ENCODE data around the gene GPATCH11. TPM values are rescaled to one million over a fixed set of nuclear protein-coding genes. Genes with fewer than 3 reads are reported as not detected.

The GPATCH11 gene
- total RNA-seq, 1 experiment from 2014 or later: 5.5 TPM

DNA sequence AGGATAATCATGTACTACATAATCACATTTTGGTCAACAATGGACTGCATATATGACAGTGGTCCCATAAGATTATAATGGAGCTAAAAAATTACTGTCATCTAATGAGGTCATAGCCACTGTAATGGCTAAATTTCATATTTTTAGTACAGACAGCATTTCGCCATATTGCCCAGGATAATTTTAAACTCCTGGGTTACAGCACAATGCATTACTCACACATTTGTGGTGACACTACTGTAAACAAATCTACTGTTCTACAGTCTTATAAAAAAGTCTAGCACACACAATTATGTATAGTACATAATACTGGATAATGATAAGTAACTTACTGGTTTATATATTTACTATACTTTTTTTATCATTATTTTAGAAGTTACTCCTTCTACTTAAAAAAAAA, 59.7 kb downstream of the GPATCH11 start:
- Histone ChIP-seq H3K79me2 (ENCODE audit: low read depth) (peaks cover 8% of the 10 kb centered on the region; the same call in 1 of the 2 replicates), H3F3A (ENCODE audit: insufficient read depth, low read depth) (peaks cover 13% of the 10 kb centered on the region; the same call in 1 of the 2 replicates), H3K4me2 (no peak overlapping the region), H3K9me3 (ENCODE audit: insufficient read depth, low read depth) (no peaks in the 10 kb centered on the region), H4K20me1 (ENCODE audit: insufficient read depth) (peaks cover 4% of the 10 kb centered on the region; the same call in 1 of the 2 replicates), H3K36me3 (ENCODE audit: low read depth) (peaks cover 47% of the 10 kb centered on the region), H3K27ac (no peak overlapping the region), H3K9me2 (ENCODE audit: insufficient read depth) (no peaks in the 10 kb centered on the region), H3K4me3 (no peak overlapping the region), H3K4me1 (replicated peaks; ENCODE audit: insufficient read depth) (peaks cover 12% of the 10 kb centered on the region), H2AFZ (no peak overlapping the region), H3K27me3 (ENCODE audit: insufficient read depth, low read depth) (no peaks in the 10 kb centered on the region)
- TF ChIP-seq, protein P1, sequence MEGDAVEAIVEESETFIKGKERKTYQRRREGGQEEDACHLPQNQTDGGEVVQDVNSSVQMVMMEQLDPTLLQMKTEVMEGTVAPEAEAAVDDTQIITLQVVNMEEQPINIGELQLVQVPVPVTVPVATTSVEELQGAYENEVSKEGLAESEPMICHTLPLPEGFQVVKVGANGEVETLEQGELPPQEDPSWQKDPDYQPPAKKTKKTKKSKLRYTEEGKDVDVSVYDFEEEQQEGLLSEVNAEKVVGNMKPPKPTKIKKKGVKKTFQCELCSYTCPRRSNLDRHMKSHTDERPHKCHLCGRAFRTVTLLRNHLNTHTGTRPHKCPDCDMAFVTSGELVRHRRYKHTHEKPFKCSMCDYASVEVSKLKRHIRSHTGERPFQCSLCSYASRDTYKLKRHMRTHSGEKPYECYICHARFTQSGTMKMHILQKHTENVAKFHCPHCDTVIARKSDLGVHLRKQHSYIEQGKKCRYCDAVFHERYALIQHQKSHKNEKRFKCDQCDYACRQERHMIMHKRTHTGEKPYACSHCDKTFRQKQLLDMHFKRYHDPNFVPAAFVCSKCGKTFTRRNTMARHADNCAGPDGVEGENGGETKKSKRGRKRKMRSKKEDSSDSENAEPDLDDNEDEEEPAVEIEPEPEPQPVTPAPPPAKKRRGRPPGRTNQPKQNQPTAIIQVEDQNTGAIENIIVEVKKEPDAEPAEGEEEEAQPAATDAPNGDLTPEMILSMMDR (conservative IDR thresholded peaks at IDR 0.05): no peak
- no peak for TF ChIP-seq EZH2 (IDR thresholded peaks at IDR 0.05; ENCODE audit: low read depth)
- intact Hi-C loops (cut with micrococcal nuclease; ENCODE audit: unreplicated experiment): no loop called here
- BruUV-seq (replicated peaks): no TSS peak
- DNase-seq: no peak
- POLR2A ChIA-PET (ENCODE audit: unreplicated experiment): interaction anchor here (0.7 kb wide), 1 partner anchor 13 kb away, joined by 3 read pairs; the partner anchor contains the start of gene EIF2AK2
- CTCF ChIA-PET: no interaction called here

GRCh38 chr2:37146062-37146461, 61.7 kb downstream of the GPATCH11 start:
- BruUV-seq (replicated peaks): no TSS peak
- H3K79me2 ChIP-seq (ENCODE audit: low read depth): peaks cover 22% of the 10 kb centered on the region
- peaks cover 28% of the 10 kb centered on the region; the same call in 1 of the 2 replicates for H3F3A ChIP-seq (ENCODE audit: insufficient read depth, low read depth)
- H3K9me2 ChIP-seq (ENCODE audit: insufficient read depth): no peaks in the 10 kb centered on the region
- DNase-seq: no peak
- H3K27me3 ChIP-seq (ENCODE audit: insufficient read depth, low read depth): no peaks in the 10 kb centered on the region
- peaks cover 20% of the 10 kb centered on the region for H3K4me1 ChIP-seq (replicated peaks; ENCODE audit: insufficient read depth)
- no peak overlapping the region for H3K4me3 ChIP-seq
- no peak overlapping the region for H3K27ac ChIP-seq
- peaks cover 39% of the 10 kb centered on the region for H3K36me3 ChIP-seq (ENCODE audit: low read depth)
- H3K9me3 ChIP-seq (ENCODE audit: insufficient read depth, low read depth): no peaks in the 10 kb centered on the region
- no peak overlapping the region for H3K4me2 ChIP-seq
- POLR2A ChIA-PET (ENCODE audit: unreplicated experiment): no interaction called here
- intact Hi-C loops (cut with micrococcal nuclease; ENCODE audit: unreplicated experiment): no loop called here
- TF ChIP-seq, protein P1 (conservative IDR thresholded peaks at IDR 0.05): no peak
- no peak for TF ChIP-seq EZH2 (IDR thresholded peaks at IDR 0.05; ENCODE audit: low read depth)
- CTCF ChIA-PET: no interaction called here
- H4K20me1 ChIP-seq (ENCODE audit: insufficient read depth): peaks cover 10% of the 10 kb centered on the region; the same call in 1 of the 2 replicates
- no peak overlapping the region for H2AFZ ChIP-seq

DNA sequence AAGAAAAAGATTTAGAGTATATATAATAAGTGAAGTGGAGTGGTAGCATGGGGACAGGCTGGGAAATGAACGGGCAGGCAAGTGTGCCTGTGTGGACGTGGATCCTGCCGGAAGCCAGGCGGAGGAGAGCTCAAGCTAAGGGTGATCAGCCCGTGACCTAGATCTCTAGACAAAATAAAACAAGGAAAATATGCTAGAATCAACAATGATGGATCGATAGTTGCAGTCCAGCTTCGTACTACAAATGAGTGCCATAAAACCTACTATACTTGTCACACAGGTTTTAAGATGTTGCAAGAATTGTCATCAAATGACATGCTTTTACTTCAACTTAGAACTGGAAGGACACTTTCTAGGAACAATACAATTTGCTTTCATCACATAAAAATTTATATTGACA, 64.0 kb downstream of the GPATCH11 start:
- TF ChIP-seq, protein P1 (conservative IDR thresholded peaks at IDR 0.05): no peak
- TF ChIP-seq EZH2 (IDR thresholded peaks at IDR 0.05; ENCODE audit: low read depth): no peak
- Histone ChIP-seq H3K4me2 (peak overlapping the region; percentile 44), H3K27ac (peak overlapping the region; percentile 24; the same call in 1 of the 2 replicates), H4K20me1 (ENCODE audit: insufficient read depth) (peaks cover 10% of the 10 kb centered on the region; the same call in 1 of the 2 replicates), H3K36me3 (ENCODE audit: low read depth) (peaks cover 33% of the 10 kb centered on the region), H3K4me3 (peak overlapping the region; percentile 11; the same call in 1 of the 2 replicates), H3K27me3 (ENCODE audit: insufficient read depth, low read depth) (no peaks in the 10 kb centered on the region), H3K4me1 (replicated peaks; ENCODE audit: insufficient read depth) (peaks cover 20% of the 10 kb centered on the region), H3K79me2 (ENCODE audit: low read depth) (peaks cover 45% of the 10 kb centered on the region), H3K9me2 (ENCODE audit: insufficient read depth) (no peaks in the 10 kb centered on the region), H3F3A (ENCODE audit: insufficient read depth, low read depth) (peaks cover 28% of the 10 kb centered on the region; the same call in 1 of the 2 replicates), H3K9me3 (ENCODE audit: insufficient read depth, low read depth) (no peaks in the 10 kb centered on the region), H2AFZ (no peak overlapping the region)
- ChIA-PET POLR2A (ENCODE audit: unreplicated experiment) (no interaction called here), CTCF (no interaction called here)
- intact Hi-C loops (cut with micrococcal nuclease; ENCODE audit: unreplicated experiment): no loop called here
- peak in 1 of 2 experiments; percentile 90 for DNase-seq
- no TSS peak for BruUV-seq (replicated peaks)

Other genes starting within 250 kb of the GPATCH11 start
- gene STRN, start 118.0 kb upstream of the GPATCH11 start, total RNA-seq (2021): 33.5 and 37.6 TPM in 2 replicates
- 10.4 and 13.0 TPM in 2 replicates for gene HEATR5B, start 146 bp upstream of the GPATCH11 start, total RNA-seq (2021)
- 39.8 and 61.2 TPM in 2 replicates for gene EIF2AK2, start 72.5 kb downstream of the GPATCH11 start, total RNA-seq (2021)
- gene SULT6B1, start 104.2 kb downstream of the GPATCH11 start, total RNA-seq (2021): not detected in 2 replicates
- gene CEBPZOS, start 112.0 kb downstream of the GPATCH11 start, total RNA-seq (2021): 46.5 and 53.2 TPM in 2 replicates
- 29.2 and 35.7 TPM in 2 replicates for gene CEBPZ, start 147.1 kb downstream of the GPATCH11 start, total RNA-seq (2021)
- 18.8 and 21.9 TPM in 2 replicates for gene NDUFAF7, start 147.1 kb downstream of the GPATCH11 start, total RNA-seq (2021)
- gene PRKD3, start 240.3 kb downstream of the GPATCH11 start, total RNA-seq (2021): 27.1 and 27.5 TPM in 2 replicates